ENCODE measurements around the gene COX20.

Gene COX20

GRCh38 chr1:244835276-244836134 lies at the start of gene COX20:
Gene COX20 (plus strand): TSS chr1:244835658. CDS start chr1:244835715, 57 bp downstream.
- DNase-seq (ENCODE audit: low spot score), result peak; percentile 92

GRCh38 chr1:244788493-244789275 lies 46.8 kb upstream of the COX20 start:
- no peak for DNase-seq (ENCODE audit: low spot score)

- no peak for DNase-seq (ENCODE audit: low spot score)
Observed at GRCh38 chr1:244789276-244789580, 46.2 kb upstream of the COX20 start.

- DNase-seq (ENCODE audit: low spot score), result no peak
Observed at GRCh38 chr1:244789731-244790130, 45.7 kb upstream of the COX20 start.

- DNase-seq (ENCODE audit: low spot score), result no peak
Observed at GRCh38 chr1:244791061-244791460, 44.4 kb upstream of the COX20 start.

GRCh38 chr1:244792188-244792850 lies 43.1 kb upstream of the COX20 start:
- DNase-seq (ENCODE audit: low spot score), result no peak

- DNase-seq (ENCODE audit: low spot score), result no peak
Observed at GRCh38 chr1:244794071-244794470, 41.4 kb upstream of the COX20 start.

GRCh38 chr1:244794516-244794915 lies 40.9 kb upstream of the COX20 start:
- DNase-seq (ENCODE audit: low spot score), result peak; percentile 22

GRCh38 chr1:244796719-244797406 lies 38.6 kb upstream of the COX20 start:
- peak; percentile 64 for DNase-seq (ENCODE audit: low spot score)

GRCh38 chr1:244800821-244801220 lies 34.6 kb upstream of the COX20 start:
- no peak for DNase-seq (ENCODE audit: low spot score)

GRCh38 chr1:244801246-244801645 lies 34.2 kb upstream of the COX20 start:
- peak; percentile 33 for DNase-seq (ENCODE audit: low spot score)

- no peak for DNase-seq (ENCODE audit: low spot score)
Observed at GRCh38 chr1:244802041-244802440, 33.4 kb upstream of the COX20 start.

- no peak for DNase-seq (ENCODE audit: low spot score)
Observed at GRCh38 chr1:244802556-244803239, 32.8 kb upstream of the COX20 start.

- DNase-seq (ENCODE audit: low spot score), result no peak
Observed at GRCh38 chr1:244804841-244805240, 30.6 kb upstream of the COX20 start.

- DNase-seq (ENCODE audit: low spot score), result no peak
Observed at GRCh38 chr1:244807138-244807537, 28.3 kb upstream of the COX20 start.

GRCh38 chr1:244810221-244810620 lies 25.2 kb upstream of the COX20 start:
- no peak for DNase-seq (ENCODE audit: low spot score)

- DNase-seq (ENCODE audit: low spot score), result no peak
Observed at GRCh38 chr1:244813327-244813726, 22.1 kb upstream of the COX20 start.

- DNase-seq (ENCODE audit: low spot score), result no peak
Observed at GRCh38 chr1:244815600-244816099, 19.8 kb upstream of the COX20 start.

GRCh38 chr1:244817415-244817894 lies 18.0 kb upstream of the COX20 start:
- no peak for DNase-seq (ENCODE audit: low spot score)

- DNase-seq (ENCODE audit: low spot score), result no peak
Observed at GRCh38 chr1:244820131-244820530, 15.3 kb upstream of the COX20 start.

GRCh38 chr1:244821134-244821533 lies 14.3 kb upstream of the COX20 start:
- DNase-seq (ENCODE audit: low spot score), result no peak
